GM12878 (cell line): Measurements from ENCODE around the gene CYP4F8.
"Not testable (repeated sequence)": the region's sequence is repeated elsewhere in the genome, so short reads cannot be mapped to it uniquely, and the experiment has no call there.

Experiments
- NRF1 ChIP-seq: conservative IDR thresholded peaks from 2 replicates; pipeline ENCODE4 v1.6.1; 2011; ENCODE audit warnings: mild to moderate bottlenecking, low read depth, low read length, improper control_type of control experiment
- POLR2A ChIP-seq: IDR thresholded peaks from 2 replicates; pipeline ENCODE4 v1.6.1; 2011; ENCODE audit warnings: low read depth, mild to moderate bottlenecking, low read length
- ZBTB33 ChIP-seq: fragments of 450-650 bp; IDR thresholded peaks from 2 replicates; pipeline ENCODE4 v1.6.1; 2017; ENCODE audit warnings: mild to moderate bottlenecking
- TF ChIP-seq, protein P1 (sequence below), 3 experiments: IDR thresholded peaks in 2 of 3; conservative IDR thresholded peaks in 1 of 3; 2 replicates each; pipeline ENCODE4 v1.5.1; 2011; ENCODE audit warnings: low read depth in 3 of 3, low read length in 3 of 3, mild to moderate bottlenecking in 3 of 3, control low read depth in 2 of 3, moderate library complexity in 2 of 3, inconsistent platforms in 1 of 3, mixed read lengths in 1 of 3; ENCODE audit not compliant: control insufficient read depth in 2 of 3, insufficient read depth in 1 of 3; ENCODE audit errors: extremely low read depth in 1 of 3

DNA sequence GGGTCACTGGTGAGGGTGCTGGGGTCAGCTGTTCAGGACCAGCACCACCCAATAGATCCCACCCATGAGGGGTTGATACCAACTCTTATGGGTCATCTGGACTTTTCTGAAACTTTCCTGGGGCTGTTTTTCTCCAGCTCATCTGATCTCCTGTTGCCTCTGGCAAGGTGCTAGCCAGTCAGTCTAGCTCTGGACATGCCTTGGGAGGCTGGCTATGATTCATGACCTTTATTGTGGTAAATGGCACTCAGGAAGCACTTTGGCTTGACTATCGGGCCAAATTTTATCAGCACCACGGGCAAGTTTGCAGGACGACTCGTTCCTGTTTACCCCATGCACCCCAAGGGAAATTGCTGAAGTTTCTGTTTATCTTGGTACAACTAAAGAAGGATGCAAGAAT is 21.3 kb upstream of the CYP4F8 start:
- TF ChIP-seq ZBTB33, NRF1, POLR2A: not testable (repeated sequence)
- TF ChIP-seq, protein P1, sequence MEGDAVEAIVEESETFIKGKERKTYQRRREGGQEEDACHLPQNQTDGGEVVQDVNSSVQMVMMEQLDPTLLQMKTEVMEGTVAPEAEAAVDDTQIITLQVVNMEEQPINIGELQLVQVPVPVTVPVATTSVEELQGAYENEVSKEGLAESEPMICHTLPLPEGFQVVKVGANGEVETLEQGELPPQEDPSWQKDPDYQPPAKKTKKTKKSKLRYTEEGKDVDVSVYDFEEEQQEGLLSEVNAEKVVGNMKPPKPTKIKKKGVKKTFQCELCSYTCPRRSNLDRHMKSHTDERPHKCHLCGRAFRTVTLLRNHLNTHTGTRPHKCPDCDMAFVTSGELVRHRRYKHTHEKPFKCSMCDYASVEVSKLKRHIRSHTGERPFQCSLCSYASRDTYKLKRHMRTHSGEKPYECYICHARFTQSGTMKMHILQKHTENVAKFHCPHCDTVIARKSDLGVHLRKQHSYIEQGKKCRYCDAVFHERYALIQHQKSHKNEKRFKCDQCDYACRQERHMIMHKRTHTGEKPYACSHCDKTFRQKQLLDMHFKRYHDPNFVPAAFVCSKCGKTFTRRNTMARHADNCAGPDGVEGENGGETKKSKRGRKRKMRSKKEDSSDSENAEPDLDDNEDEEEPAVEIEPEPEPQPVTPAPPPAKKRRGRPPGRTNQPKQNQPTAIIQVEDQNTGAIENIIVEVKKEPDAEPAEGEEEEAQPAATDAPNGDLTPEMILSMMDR (IDR thresholded peaks at IDR 0.05 in 2 of 3, conservative IDR thresholded peaks at IDR 0.05 in 1 of 3; ENCODE audit: control insufficient read depth in 2 of 3, extremely low read depth in 1 of 3, insufficient read depth in 1 of 3, low read depth in 3 of 3, low read length in 3 of 3): not testable (repeated sequence)
